Activated B cell treated with CpG ODN at 0.5 μM for 24 hours (primary cell): ENCODE data around the gene UBALD2. TPM values are rescaled to one million over a fixed set of nuclear protein-coding genes. Genes with fewer than 3 reads are reported as not detected.

Experiments
- ATAC-seq: fragments of 200-7000 bp; cut with Tn5 transposase; one replicate; pipeline ENCODE4 v1.10.0; 2021; ENCODE audit warnings: low read depth, mild to moderate bottlenecking, moderate library complexity
- CTCF ChIA-PET: fragments of 350-600 bp; sonication (Branson Sonifier 250); formaldehyde crosslinking; loops from one replicate; lab custom pipeline; 2021; ENCODE audit warnings: antibody characterized with exemption; lab: Charles Lee
- POLR2A ChIA-PET: fragments of 350-600 bp; sonication (Branson Sonifier 250); formaldehyde crosslinking; loops from one replicate; lab custom pipeline; 2021; ENCODE audit warnings: antibody characterized with exemption; lab: Charles Lee
- DNase-seq: peaks from one replicate; pipeline ENCODE4 v3.0.0; 2022
- H3K27ac Mint-ChIP-seq: one replicate; pipeline ENCODE4 v1.8.0; 2020; ENCODE audit warnings: mixed read lengths
- H3K27me3 Mint-ChIP-seq: one replicate; pipeline ENCODE4 v1.8.0; 2021; ENCODE audit warnings: mixed read lengths
- H3K36me3 Mint-ChIP-seq: one replicate; pipeline ENCODE4 v1.8.0; 2021; ENCODE audit warnings: low read depth, mixed read lengths
- H3K4me1 Mint-ChIP-seq: one replicate; pipeline ENCODE4 v1.8.0; 2021; ENCODE audit warnings: mixed read lengths
- H3K4me3 Mint-ChIP-seq: one replicate; pipeline ENCODE4 v1.8.0; 2020; ENCODE audit warnings: mild to moderate bottlenecking, mixed read lengths
- H3K9me3 Mint-ChIP-seq: one replicate; pipeline ENCODE4 v1.8.0; 2020; ENCODE audit warnings: mixed read lengths
- CTCF ChIP-seq: fragments of 200-600 bp; IDR thresholded peaks from one replicate; pipeline ENCODE4 v1.8.0; 2022; ENCODE audit warnings: antibody characterized with exemption, mild to moderate bottlenecking
- intact Hi-C: fragments of 100-400 bp; cut with micrococcal nuclease; formaldehyde crosslinking; loops from one replicate; pipeline ENCODE4 v1.15.1; 2024
- total RNA-seq: library from RNA; stranded (reverse); gene quantifications from 2 replicates; pipeline ENCODE4 v1.2.3, GENCODE V29; 2022

The UBALD2 gene
- total RNA-seq, 1 donor from 2014 or later: 152 TPM

- CTCF ChIA-PET: interaction anchor here (1.3 to 3.8 kb wide), 4 partner anchors 9 to 152 kb away, joined by 3 to 22 read pairs (median 7); no protein-coding TSS in a partner anchor
- Mint-ChIP-seq H3K36me3 (peaks cover 17% of the 10 kb centered on the region), H3K27ac (peak overlapping the region; percentile 94), H3K27me3 (no peaks in the 10 kb centered on the region), H3K9me3 (no peaks in the 10 kb centered on the region), H3K4me3 (peak overlapping the region; percentile 70), H3K4me1 (peaks cover 86% of the 10 kb centered on the region)
- POLR2A ChIA-PET: interaction anchor here (0.9 to 17.7 kb wide), 11 partner anchors 10 to 255 kb away, joined by 3 to 481 read pairs (median 7); partner anchors contain the start of genes EXOC7, RNF157 and UBALD2
- ATAC-seq (no peak), DNase-seq (no peak)
- intact Hi-C loops: loop anchor here (2.0 to 10.0 kb wide), 5 partner anchors 27 to 416 kb away; partner anchors contain the start of genes FOXJ1, MRPL38 and WBP2
- no peak for TF ChIP-seq CTCF
These were observed 8.4 kb downstream of the UBALD2 start for GRCh38 chr17:76273445-76274111.

GRCh38 chr17:76274112-76274956 is 9.2 kb downstream of the UBALD2 start:
- TF ChIP-seq CTCF: no peak
- CTCF ChIA-PET: interaction anchor here (0.9 to 3.8 kb wide), 4 partner anchors 13 to 152 kb away, joined by 3 to 22 read pairs (median 6); no protein-coding TSS in a partner anchor
- H3K4me1 Mint-ChIP-seq: peaks cover 79% of the 10 kb centered on the region
- no peaks in the 10 kb centered on the region for H3K27me3 Mint-ChIP-seq
- ATAC-seq: no peak
- intact Hi-C loops: loop anchor here (5.0 to 10.0 kb wide), 3 partner anchors 37 to 417 kb away; partner anchors contain the start of genes MRPL38 and WBP2
- H3K27ac Mint-ChIP-seq: peak overlapping the region; percentile 94
- H3K4me3 Mint-ChIP-seq: peak overlapping the region; percentile 24
- no peaks in the 10 kb centered on the region for H3K9me3 Mint-ChIP-seq
- peaks cover 14% of the 10 kb centered on the region for H3K36me3 Mint-ChIP-seq
- DNase-seq: no peak
- POLR2A ChIA-PET: interaction anchor here (0.5 to 17.7 kb wide), 10 partner anchors 10 to 530 kb away, joined by 3 to 481 read pairs (median 4); partner anchors contain the start of genes EXOC7, RNF157 and UBALD2

- intact Hi-C loops: loop anchor here (1.0 to 10.0 kb wide), 3 partner anchors 11 to 371 kb away; partner anchors contain the start of genes FOXJ1 and MRPL38
- H3K27me3 Mint-ChIP-seq: no peaks in the 10 kb centered on the region
- peak overlapping the region; percentile 94 for H3K27ac Mint-ChIP-seq
- no peak for TF ChIP-seq CTCF
- peaks cover 6% of the 10 kb centered on the region for H3K36me3 Mint-ChIP-seq
- ATAC-seq: no peak
- no peaks in the 10 kb centered on the region for H3K9me3 Mint-ChIP-seq
- ChIA-PET POLR2A (interaction anchor here (0.6 to 17.7 kb wide), 18 partner anchors 11 to 1263 kb away, joined by 3 to 481 read pairs (median 4); partner anchors contain the start of genes EXOC7, MRPL38, MRPL58 and RNF157), CTCF (interaction anchor here (0.6 to 3.8 kb wide), 7 partner anchors 26 to 154 kb away, joined by 3 to 22 read pairs (median 3); no protein-coding TSS in a partner anchor)
- no peak for DNase-seq
- H3K4me1 Mint-ChIP-seq: peaks cover 68% of the 10 kb centered on the region
- H3K4me3 Mint-ChIP-seq: peak overlapping the region; percentile 24
These were observed 10.4 kb downstream of the UBALD2 start for GRCh38 chr17:76275382-76276068.

GRCh38 chr17:76276069-76276431 is 10.9 kb downstream of the UBALD2 start:
- ATAC-seq: peak; percentile 35
- peaks cover 62% of the 10 kb centered on the region for H3K4me1 Mint-ChIP-seq
- no peak for TF ChIP-seq CTCF
- peak overlapping the region; percentile 94 for H3K27ac Mint-ChIP-seq
- POLR2A ChIA-PET: interaction anchor here (0.5 to 17.7 kb wide), 18 partner anchors 12 to 1264 kb away, joined by 3 to 481 read pairs (median 4); partner anchors contain the start of genes EXOC7, MRPL38, MRPL58 and UBALD2
- peak overlapping the region; percentile 54 for H3K4me3 Mint-ChIP-seq
- no peaks in the 10 kb centered on the region for H3K27me3 Mint-ChIP-seq
- peaks cover 2% of the 10 kb centered on the region for H3K36me3 Mint-ChIP-seq
- intact Hi-C loops: loop anchor here (1.0 to 10.0 kb wide), 3 partner anchors 12 to 371 kb away; partner anchors contain the start of genes FOXJ1 and MRPL38
- CTCF ChIA-PET: interaction anchor here (0.6 to 3.8 kb wide), 6 partner anchors 26 to 154 kb away, joined by 3 to 22 read pairs (median 4); no protein-coding TSS in a partner anchor
- no peaks in the 10 kb centered on the region for H3K9me3 Mint-ChIP-seq
- DNase-seq: peak; percentile 60
